ENCODE results near the gene EVI5L. TPM values are rescaled to one million over a fixed set of nuclear protein-coding genes. Genes with fewer than 3 reads are reported as not detected.

Gene EVI5L
- polyA plus RNA-seq, 1 donor from 2014 or later = 50.6 TPM

DNA sequence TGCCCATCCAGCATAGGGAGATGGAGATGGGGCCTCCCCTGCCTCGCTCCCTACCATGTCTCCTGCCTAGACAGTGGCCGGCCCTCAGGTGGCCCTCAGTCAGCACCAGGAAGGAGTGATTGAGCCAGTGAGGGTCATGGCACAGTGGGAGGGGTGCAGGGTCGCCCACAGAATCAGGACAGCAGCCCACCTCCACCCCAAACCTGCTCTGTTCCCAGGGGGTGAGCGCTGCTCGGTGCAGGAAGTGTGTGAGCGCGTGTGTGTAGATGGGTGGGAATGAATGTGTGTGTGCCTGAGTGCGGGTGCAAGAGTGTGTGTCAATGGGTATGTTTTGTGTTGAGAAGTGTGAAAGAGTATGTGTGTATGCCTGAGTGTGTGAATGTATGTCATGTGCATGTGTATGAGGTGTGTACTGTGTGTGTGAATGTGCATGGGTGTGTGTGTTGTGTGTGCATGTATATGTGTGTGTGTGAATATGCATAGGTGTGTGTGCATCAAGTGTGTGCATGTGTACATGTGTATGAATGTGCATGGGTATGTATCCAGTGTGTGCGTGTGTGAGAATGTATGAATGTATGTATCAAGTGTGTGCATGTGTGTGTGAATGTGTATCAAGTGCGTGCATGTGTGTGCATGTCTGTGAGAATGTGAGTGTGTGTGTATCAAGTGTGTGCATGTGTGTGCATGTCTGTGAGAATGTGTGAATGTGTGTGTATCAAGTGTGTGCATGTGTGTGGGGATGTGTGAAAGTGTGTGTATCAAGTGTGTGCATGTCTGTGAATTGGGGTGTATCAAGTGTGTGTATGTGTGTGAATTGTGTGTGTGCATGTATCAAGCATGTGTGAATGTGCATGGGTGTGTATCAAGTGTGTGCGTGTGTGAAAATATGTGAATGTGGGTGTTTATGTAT lies 12.0 kb downstream of the EVI5L start:
- Histone ChIP-seq H3K36me3 (ENCODE audit: insufficient read depth, low read length) (no peaks in the 10 kb centered on the region), H3K4me3 (ENCODE audit: low read length) (no peak overlapping the region), H3F3A (ENCODE audit: insufficient read depth, low read length, poor library complexity, severe bottlenecking) (no peaks in the 10 kb centered on the region), H2AFZ (ENCODE audit: low read depth, low read length) (no peak overlapping the region), H3K4me2 (ENCODE audit: low read length) (no peak overlapping the region), H3K79me2 (replicated peaks; ENCODE audit: insufficient read depth, low read length) (peaks cover 2% of the 10 kb centered on the region), H3K27ac (ENCODE audit: low read length) (no peak overlapping the region), H3K9me2 (ENCODE audit: insufficient read depth, low read length) (no peaks in the 10 kb centered on the region), H4K20me1 (ENCODE audit: insufficient read depth) (no peaks in the 10 kb centered on the region), H3K9me3 (ENCODE audit: low read length) (no peaks in the 10 kb centered on the region), H3K27me3 (ENCODE audit: insufficient read depth, low read depth, low read length) (no peaks in the 10 kb centered on the region), H3K9ac (ENCODE audit: low read length) (no peak overlapping the region)
- TF ChIP-seq CTCF (IDR thresholded peaks at IDR 0.05; ENCODE audit: poor library complexity, severe bottlenecking) (no peak), TAF1 (IDR thresholded peaks at IDR 0.05; ENCODE audit: low read depth) (no peak), SMC3 (conservative IDR thresholded peaks at IDR 0.05; ENCODE audit: poor library complexity) (no peak), RAD21 (conservative IDR thresholded peaks at IDR 0.05) (no peak), MXI1 (conservative IDR thresholded peaks at IDR 0.05; ENCODE audit: poor library complexity, severe bottlenecking) (no peak), POLR2AphosphoS5 (IDR thresholded peaks at IDR 0.05) (no peak)

DNA sequence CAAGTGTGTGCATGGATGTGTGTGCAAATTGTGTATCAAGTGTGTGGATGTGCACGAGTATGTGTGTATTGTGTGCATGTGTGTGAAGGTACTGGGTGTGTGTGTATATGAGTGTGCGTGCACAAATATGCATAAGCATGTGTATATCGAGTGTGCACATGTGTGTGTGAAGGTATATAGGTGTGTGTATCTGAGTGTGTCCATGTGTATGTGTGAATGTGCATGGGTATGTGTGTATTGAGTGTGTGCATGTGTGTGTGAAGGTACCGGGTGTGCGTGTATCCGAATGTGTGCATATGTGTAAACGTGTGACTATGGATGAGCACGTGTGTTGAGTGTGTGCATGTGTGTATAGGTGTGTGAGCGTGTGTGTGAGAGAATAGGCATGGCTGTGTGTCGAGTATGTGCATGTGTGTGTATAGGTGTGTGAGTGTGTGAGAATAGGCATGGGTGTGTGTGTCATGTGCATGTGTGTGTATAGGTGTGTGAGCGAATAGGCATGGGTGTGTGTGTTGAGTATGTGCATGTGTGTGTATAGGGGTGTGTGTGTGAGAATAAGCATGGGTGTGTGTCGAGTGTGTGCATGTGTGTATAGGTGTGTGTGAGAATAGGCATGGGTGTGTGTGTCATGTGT lies 12.8 kb downstream of the EVI5L start:
- Histone ChIP-seq H3F3A (ENCODE audit: insufficient read depth, low read length, poor library complexity, severe bottlenecking) (no peaks in the 10 kb centered on the region), H3K9me2 (ENCODE audit: insufficient read depth, low read length) (no peaks in the 10 kb centered on the region), H3K27me3 (ENCODE audit: insufficient read depth, low read depth, low read length) (no peaks in the 10 kb centered on the region), H3K27ac (ENCODE audit: low read length) (no peak overlapping the region), H2AFZ (ENCODE audit: low read depth, low read length) (no peak overlapping the region), H3K4me2 (ENCODE audit: low read length) (no peak overlapping the region), H3K36me3 (ENCODE audit: insufficient read depth, low read length) (no peaks in the 10 kb centered on the region), H3K9me3 (ENCODE audit: low read length) (no peaks in the 10 kb centered on the region), H3K9ac (ENCODE audit: low read length) (no peak overlapping the region), H3K79me2 (replicated peaks; ENCODE audit: insufficient read depth, low read length) (peaks cover 2% of the 10 kb centered on the region), H3K4me3 (ENCODE audit: low read length) (no peak overlapping the region), H4K20me1 (ENCODE audit: insufficient read depth) (no peaks in the 10 kb centered on the region)
- TF ChIP-seq, protein P1, sequence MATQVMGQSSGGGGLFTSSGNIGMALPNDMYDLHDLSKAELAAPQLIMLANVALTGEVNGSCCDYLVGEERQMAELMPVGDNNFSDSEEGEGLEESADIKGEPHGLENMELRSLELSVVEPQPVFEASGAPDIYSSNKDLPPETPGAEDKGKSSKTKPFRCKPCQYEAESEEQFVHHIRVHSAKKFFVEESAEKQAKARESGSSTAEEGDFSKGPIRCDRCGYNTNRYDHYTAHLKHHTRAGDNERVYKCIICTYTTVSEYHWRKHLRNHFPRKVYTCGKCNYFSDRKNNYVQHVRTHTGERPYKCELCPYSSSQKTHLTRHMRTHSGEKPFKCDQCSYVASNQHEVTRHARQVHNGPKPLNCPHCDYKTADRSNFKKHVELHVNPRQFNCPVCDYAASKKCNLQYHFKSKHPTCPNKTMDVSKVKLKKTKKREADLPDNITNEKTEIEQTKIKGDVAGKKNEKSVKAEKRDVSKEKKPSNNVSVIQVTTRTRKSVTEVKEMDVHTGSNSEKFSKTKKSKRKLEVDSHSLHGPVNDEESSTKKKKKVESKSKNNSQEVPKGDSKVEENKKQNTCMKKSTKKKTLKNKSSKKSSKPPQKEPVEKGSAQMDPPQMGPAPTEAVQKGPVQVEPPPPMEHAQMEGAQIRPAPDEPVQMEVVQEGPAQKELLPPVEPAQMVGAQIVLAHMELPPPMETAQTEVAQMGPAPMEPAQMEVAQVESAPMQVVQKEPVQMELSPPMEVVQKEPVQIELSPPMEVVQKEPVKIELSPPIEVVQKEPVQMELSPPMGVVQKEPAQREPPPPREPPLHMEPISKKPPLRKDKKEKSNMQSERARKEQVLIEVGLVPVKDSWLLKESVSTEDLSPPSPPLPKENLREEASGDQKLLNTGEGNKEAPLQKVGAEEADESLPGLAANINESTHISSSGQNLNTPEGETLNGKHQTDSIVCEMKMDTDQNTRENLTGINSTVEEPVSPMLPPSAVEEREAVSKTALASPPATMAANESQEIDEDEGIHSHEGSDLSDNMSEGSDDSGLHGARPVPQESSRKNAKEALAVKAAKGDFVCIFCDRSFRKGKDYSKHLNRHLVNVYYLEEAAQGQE (IDR thresholded peaks at IDR 0.05; ENCODE audit: borderline replicate concordance) = no peak
- no peak for TF ChIP-seq SMC3 (conservative IDR thresholded peaks at IDR 0.05; ENCODE audit: poor library complexity)
- no peak for TF ChIP-seq MXI1 (conservative IDR thresholded peaks at IDR 0.05; ENCODE audit: poor library complexity, severe bottlenecking)
- no peak for TF ChIP-seq CTCF (IDR thresholded peaks at IDR 0.05; ENCODE audit: poor library complexity, severe bottlenecking)
- TF ChIP-seq EZH2 (IDR thresholded peaks at IDR 0.05; ENCODE audit: borderline replicate concordance, insufficient read depth, low read length, poor library complexity, severe bottlenecking) = no peak
- no peak for TF ChIP-seq RAD21 (conservative IDR thresholded peaks at IDR 0.05)
- TF ChIP-seq EP300 (conservative IDR thresholded peaks at IDR 0.05; ENCODE audit: poor library complexity, severe bottlenecking) = no peak
